OCI-LY1 (cell line): Measurements from ENCODE around the gene ZNHIT2.

Source experiments
- CTCF ChIP-seq: fragments of 200-600 bp; sonication (generic), shearing (Covaris generic); IDR thresholded peaks from 2 replicates; pipeline ENCODE4 v1.5.1; 2017; ENCODE audit warnings: mild to moderate bottlenecking, antibody characterized with exemption, low read length, moderate library complexity, mixed read lengths
- EZH2 ChIP-seq: fragments of 200-600 bp; sonication (generic), shearing (Covaris generic); IDR thresholded peaks from 2 replicates; pipeline ENCODE4 v1.8.0; 2017; ENCODE audit warnings: borderline replicate concordance, mixed run types, mild to moderate bottlenecking, antibody characterized with exemption, low read length, moderate library complexity, mixed read lengths

- no peak for TF ChIP-seq CTCF
- TF ChIP-seq EZH2: no peak
Measured at GRCh38 chr11:65103476-65103875, 14.0 kb downstream of the ZNHIT2 start.
